Stimulated activated CD8-positive, alpha-beta memory T cell treated with anti-CD3 and anti-CD28 coated beads, Interleukin-4, amount 100 ng/mL, for 1 hour (primary cell): Measurements from ENCODE around the gene ACTR5.
A peak's percentile ranks its signal among the peaks of the same experiment; 100 is the strongest.
"Not testable (repeated sequence)": the region's sequence is repeated elsewhere in the genome, so short reads cannot be mapped to it uniquely, and the experiment has no call there.

Experiments used
- DNase-seq, 2 donors: peaks; one replicate each; pipeline ENCODE4 v3.0.0-alpha.2; 2020; ENCODE audit warnings: low read depth in 2 of 2, low spot score in 1 of 2

The ACTR5 gene

DNA sequence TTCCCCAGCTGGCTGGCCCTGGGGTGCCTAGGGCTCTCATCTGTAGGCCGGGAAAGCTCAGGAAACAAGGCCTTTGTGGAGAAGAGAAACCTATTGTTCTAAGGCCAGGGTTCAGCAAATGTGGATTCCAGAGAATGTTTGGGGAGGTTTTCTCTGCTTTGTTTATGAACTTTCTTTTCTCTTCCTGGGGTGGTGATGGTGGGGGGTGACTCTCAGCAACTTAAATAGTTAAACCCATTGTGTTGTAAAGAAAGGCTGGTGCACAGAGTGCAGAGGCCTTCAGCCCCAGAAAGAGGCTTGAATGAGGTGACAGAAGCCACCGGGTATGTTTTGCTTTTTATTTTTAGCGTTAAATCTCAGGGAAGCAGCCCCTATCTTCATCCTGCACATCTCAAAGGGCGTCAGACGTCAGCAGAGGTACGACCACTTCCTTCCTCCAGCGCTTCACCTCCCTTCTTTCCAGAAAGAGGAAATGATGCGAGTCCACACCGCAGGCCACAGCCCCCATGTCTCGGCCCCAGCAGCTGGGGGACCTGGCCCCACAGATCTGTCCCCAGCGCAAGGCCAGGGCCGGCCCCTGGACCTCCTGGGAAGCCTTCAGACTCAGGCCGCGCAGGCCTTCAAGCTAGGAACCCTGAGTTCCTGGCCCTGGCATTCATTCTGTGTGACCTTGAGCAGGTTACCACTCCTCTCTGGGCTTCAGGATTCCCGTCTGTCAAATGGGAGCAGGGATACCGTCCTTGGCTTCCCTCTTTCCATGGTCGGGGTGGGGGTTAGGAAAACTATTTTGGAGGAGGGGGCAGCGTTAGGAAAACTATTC, 56.6 kb downstream of the ACTR5 start:
- peak; percentile 57 to 68 for DNase-seq

DNA sequence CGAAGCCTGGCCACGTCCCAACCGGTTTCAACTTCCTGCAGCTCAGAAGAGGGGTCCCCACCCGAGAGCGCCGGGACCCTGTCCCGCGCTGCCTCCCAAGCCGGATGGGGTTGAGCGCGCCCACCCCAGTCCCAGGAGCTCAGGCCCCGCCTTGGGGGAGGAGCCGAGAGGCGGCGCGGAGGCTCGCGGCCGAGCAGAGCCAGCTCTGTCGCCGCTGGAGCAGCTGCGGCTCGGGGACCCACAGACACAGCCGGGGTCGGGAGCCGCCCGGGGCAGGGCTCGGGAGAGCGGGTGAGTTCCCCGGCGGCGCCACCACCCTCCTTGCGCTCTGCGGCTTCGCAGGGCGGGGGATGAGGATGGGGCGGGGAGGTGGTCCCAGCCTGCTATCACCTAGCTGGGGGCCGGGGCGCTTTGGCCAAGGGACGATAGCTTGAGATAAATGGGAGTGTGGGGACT, 57.3 kb downstream of the ACTR5 start, which contains the start of gene PPP1R16B:
PPP1R16B (plus strand) TSS at position 196 of the 456 bp plus-strand sequence. CDS start 30,229 bp downstream, outside the sequence.
- DNase-seq = peak; percentile 63 to 71

DNA sequence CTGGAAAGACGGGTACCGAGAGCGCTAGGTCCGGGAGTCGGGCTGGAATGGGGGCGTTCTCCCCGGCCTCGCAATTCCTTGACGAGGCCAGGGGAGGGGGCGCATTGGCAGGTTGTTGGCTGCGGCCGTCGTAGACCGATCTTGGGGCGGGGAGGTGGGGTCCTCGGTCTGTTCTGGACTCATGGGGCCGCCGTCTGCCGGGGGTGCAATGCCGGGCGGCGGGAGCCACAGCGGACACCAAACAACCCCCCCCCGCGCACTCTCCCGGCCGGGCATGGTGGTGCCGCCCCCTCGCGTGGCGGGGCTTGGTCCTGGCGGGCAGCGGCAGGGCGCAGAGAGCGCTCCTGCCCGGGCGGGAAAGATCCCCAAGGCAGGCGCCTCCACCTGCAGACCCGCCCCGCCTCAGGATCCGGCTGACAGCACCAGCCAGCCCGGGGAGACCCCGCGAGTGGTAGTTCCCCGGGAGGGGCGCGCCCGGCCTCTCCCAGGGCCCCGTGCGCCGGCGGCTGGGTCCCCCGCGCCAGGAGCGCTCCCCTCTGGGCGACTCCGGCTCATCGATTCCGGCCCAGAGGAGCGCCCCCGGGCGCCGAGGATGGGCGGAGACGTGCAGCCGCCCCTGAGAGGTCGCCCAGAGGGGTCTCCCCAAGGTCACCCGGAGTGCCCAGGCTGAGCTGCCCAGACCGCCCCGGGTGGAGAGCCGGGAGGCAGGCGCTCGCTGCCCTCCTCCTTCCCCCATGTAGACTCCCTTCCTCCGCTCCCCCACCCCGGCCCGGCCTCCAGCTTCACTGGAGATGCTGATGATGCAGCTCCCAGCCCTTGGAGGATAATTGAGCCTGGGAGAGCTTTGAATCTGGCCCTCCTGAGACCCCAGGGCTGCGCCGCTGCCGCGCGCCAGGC, 57.9 kb downstream of the ACTR5 start:
- peak in 1 of 2 donors; percentile 12 for DNase-seq

DNA sequence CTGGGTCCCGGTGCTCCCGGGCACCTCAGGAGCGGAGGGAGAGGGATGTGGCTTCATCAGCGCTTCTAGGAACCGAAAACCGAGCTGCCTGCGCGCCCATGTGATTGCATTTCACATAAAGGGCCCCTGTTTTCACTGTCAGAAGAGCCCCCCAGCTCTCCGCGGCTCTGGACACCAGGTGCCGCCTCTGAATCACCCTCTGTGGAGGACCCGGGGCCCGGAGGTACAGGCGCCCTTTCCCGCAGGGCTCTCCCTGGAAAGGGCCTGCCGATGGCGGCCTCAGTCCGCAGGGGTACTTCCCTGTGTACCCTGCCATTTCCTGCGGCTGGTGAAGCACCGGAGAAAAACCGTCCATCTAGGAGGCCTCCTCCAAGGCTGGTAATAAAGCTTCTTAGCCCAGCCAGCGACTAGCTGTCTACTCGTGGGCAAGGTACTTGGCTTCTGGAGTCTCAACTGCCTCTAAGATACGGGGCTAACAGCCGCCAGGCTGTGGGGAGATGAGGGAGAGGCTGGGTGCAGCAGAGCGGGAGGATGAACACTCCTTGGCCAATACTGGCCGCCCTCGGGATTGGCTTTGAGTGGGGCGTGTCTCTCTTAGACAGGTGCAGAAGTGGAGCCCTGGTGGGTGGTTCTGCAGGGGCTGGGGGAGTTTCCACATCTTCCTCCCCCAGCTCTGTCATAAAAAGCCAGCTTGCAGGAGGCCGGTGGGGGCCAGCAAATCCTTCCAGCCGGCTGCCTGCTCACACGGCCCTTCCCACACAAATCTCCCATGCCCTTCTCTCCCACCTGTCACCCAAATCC, 58.8 kb downstream of the ACTR5 start:
- no peak for DNase-seq

DNA sequence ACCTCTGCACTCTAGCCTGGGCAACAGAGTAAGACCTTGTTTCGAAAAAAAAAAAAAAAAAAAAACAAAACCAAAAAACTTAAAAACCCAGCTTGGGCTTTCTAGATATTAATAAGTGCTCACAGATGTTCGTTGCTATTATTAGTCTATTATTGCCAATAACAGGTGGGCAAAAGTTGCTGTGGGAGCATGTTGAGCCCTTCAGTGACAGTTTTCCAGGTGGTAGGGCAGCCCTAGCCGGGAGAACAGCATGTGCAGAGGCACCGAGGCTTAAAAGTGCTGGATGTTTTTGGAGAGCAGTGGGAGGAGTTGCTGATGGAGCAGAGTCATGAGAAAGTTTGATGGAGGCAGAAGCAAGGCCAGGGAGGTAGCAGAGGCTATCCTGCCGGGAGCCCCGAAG, 61.7 kb downstream of the ACTR5 start:
- no peak for DNase-seq

DNA sequence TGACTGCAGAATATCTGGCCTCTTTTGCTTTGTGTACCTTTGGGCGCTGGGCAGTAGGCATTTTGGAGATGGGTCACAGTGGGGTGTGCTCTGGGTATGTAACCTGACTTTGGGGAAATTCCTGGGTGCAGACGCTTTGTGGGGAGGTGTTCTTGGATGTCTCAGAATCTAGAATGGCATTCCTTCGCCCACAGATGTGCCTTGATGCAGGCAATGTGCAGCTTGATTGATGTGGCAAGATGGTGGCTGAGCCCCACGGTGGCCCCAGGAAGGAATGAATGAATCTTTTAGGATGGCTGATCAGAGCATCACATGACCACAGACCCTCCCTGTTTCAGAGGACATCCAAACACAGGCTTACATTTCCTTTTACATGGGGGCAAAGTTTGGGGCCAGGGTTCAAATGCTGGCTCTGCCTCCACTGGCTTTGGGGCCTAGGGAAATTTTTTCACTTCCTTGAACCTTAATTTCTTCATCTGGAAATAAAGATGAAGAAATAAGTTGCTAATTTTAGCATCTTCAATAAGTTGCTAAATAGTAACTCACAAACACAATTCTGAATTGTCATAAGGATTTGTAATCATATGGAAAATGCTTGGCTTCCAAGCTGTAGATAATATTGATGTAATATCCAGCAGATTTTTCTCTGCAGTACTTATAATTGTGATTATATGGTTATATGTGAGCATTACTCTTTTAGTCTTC, 62.8 kb downstream of the ACTR5 start:
- DNase-seq = no peak

DNA sequence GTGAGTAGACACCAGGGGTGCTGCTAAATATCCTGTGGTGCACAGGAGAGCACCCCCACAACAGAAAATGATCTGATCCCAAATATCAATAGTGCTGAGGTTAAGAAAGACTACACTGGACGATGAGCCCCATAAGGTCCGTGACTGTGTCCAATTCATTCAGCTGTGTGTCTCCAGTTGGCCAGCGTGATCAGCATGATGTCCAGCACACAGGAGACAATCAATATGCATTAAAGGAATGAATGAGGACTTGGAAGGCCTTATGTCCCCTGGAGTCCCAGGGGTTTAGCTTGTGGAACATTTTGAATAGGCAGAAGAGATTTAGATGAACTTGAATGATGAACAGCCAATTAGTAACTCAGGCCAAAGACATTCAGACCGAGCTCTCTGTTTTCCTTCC, 63.5 kb downstream of the ACTR5 start:
- DNase-seq = no peak

DNA sequence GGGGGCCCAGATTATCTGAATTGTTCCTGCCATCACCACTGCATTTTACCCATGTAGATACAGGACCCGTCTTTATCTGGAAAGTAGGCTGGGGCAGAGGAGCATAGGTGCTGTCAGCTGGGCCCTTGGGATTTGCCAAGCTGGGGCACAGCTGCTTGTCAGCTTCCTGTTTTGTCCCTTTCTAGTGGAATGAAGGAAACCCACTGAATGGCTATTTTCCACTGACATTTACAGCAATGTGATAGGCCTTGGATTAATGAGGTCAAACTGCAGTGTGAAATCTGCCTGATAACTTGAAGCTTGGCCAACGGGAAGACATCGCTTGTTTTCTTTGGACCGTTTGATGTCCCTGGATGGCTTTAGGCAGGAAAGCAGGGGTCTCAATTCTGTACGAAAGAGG, 63.9 kb downstream of the ACTR5 start:
- no peak for DNase-seq

DNA sequence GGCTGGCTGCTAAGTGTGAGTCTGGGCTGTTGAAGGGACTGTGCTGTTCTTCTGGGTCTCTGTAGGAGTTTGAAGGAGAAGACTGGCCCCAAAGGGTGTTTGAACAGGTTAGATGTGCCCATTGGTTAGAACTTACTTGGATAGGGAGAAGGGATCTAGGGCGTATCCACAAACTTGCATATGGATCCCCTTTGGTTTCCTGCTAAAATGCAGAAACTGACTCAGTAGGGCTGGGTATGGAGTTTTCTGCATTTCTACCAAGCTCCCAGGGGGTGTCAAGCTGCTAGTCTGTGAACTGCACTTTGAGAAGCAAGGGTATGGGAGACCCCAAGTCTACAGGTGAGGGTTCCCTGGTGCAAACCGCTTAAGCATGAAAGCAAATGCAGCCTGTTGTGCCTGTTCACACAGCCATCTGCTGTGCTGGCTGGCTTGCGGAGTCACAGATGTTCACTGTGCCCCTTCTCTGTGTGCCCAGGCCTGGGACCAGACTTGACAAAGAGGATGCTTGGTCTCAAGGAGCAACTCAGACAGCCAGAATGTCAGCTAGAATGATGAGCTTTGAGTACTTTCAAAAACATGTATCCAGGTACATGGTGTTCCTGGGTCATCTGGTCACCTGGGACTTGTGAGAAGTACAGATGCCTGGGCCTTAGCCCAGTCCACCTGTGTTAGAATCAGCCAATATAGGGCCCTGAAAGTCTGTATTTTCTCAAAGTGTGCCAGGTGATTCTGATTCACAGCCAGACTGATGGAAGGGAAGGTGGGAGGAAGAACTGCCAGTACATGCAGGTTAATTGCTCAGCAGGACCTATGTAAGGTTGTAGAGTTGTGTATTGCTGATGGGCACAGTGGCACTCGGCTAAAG, 64.7 kb downstream of the ACTR5 start:
- DNase-seq = no peak

DNA sequence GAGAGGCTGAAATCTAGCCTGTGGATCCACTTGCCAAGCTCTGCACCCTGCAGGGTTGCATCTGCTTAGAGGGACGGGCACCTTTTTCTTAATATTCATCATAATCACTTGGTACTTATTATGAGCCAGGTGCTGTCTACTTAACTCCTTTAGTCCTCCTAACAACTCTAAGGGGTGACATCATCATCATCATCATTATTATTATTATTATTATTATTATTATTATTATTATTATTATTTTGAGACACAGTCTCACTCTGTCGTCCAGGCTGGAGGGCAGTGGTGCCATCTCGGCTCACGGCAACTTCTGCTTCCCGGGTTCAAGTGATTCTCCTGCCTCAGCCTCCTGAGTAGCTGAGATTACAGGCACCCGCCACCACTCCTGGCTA, 65.3 kb downstream of the ACTR5 start:
- not testable (repeated sequence) for DNase-seq

DNA sequence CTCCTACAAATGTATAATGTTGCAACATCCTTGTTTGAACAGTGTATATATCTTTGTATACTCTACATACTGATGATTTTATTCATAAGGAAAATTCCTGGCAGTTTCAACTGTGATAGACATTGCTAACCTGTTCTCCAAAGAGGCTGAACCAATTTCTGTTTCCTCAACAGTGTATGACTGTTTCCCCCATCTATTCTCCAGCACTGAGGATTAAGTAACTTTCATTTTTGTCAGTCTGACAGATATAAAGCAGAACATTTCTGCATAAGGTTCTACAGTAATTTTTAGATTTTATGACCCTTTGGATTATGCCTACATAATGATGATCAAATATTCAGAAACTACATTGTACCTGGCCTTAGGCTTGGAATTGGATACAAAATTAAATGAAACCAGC, 67.2 kb downstream of the ACTR5 start:
- DNase-seq = no peak

DNA sequence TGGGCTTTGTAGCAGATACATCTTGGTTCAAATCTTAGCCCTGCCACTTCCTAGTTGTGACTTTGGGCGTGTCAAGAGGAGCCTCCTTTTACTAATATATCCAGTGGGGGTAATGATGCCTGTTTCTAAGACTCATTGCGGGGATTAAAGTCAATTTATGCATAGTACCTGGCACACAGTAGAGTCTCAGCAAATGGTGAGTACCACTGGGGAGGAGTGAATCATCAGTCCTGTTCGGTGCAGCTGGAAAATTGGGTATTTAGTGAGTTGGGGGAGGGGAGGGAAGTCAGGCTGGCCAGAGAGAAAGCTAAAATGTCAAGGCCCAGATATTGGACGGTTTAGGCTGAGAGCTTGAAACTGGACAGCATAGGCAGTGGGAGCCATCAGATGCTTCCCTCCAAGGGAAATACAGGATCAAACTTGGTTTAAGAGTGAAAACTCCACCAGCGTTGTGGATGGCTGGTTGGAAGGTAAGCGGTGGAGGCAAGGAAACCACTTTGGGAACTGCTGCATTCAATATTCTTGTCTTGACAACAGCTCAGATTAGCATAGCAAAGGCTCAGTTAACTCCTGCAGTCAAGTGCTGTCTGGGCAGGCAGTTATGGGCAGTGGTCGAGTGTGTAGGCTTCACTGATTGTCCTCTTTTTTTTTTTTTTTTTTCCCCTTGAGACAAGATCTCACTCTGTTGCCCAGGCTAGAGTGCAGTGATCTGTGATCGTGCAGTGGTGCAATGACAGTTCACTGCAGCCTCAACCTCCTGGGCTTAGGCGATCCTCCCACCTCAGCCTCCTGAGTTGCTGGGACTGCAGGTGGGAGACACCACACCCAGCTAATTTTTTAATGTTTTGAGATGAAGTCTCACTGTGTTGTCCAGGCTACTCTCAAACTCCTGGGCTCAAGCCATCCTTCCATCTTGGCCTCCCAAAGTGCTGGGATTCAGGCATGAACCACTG, 70.1 kb downstream of the ACTR5 start:
- no peak for DNase-seq
